Measurements from ENCODE around the gene SPATA16.
"Not testable (repeated sequence)": the region's sequence is repeated elsewhere in the genome, so short reads cannot be mapped to it uniquely, and the experiment has no call there.

The SPATA16 gene

GRCh38 chr3:172869368-172869771 is 271.7 kb downstream of the SPATA16 start:
- peak; percentile 83 for DNase-seq

GRCh38 chr3:172868582-172869200 is 272.3 kb downstream of the SPATA16 start:
- peak; percentile 99 for DNase-seq

DNA sequence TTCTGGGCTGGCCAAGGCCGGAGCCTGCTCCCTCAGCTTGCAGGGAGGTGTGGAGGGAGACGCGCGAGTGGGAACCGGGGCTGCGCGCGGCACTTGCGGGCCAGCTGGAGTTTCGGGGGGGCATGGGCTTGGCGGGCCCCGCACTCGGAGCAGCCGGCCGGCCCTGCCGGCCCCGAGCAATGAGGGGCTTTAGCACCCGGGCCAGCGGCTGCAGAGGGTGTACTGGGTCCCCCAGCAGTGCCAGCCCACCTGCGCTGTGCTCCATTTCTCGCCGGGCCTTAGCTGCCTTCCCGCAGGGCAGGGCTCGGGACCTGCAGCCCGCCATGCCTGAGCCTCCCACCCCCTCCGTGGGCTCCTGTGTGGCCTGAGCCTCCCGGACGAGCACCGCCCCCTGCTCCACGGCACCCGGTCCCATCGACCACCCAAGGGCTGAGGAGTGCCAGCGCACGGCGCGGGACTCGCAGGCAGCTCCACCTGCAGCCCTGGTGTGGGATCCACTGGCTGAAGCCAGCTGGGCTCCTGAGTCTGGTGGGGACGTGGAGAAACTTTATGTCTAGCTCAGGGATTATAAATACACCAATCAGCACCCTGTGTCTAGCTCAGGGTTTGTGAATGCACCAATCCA is 274.2 kb downstream of the SPATA16 start:
- DNase-seq, result not testable (repeated sequence)

- no peak for DNase-seq
Measured at GRCh38 chr3:172859041-172859440, 282.0 kb downstream of the SPATA16 start.

GRCh38 chr3:172856795-172857742 is 284.0 kb downstream of the SPATA16 start:
- no peak for DNase-seq

DNA sequence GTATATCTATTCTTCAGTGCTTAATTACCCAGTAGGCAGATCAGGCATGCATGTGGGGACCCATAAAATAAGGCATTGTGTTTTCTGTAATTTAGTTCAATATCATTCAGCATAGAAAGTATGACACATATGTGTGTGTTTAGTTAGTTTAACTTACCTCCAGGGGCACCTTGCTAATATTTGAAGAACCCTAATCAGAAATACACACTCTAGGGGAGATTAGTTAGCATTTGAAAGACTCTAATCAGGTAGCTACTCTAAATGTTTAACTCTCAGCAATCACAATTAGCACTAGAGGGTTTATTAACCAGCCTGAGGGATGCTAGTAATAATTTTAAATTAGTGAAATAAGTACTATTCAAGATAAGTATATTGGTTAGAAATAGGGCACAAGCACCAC is 286.0 kb downstream of the SPATA16 start:
- DNase-seq, result no peak

GRCh38 chr3:172853921-172854666 is 286.9 kb downstream of the SPATA16 start:
- DNase-seq, result no peak

- no peak for DNase-seq
Measured at GRCh38 chr3:172853005-172853404, 288.0 kb downstream of the SPATA16 start.

DNA sequence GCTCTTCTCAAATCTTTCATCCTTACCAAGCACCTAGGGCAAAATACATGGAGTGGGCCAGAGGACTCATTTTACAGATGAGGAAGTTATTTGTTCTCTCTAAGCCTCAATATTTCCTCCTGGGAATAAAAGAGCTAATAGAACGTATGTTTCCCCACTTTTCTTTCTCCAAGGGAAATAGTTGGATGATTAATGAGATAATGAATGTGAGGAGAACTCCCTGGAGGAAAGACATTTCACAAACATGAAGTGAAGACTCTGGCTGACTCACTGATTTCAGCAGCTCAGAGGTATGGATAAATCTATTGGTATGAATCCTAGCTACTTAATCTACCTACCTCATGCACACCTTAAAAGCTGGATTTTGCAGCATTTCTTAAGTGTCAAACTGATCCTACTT is 292.1 kb downstream of the SPATA16 start:
- DNase-seq, result peak; percentile 44

- DNase-seq, result no peak
Measured at GRCh38 chr3:172847292-172847691, 293.7 kb downstream of the SPATA16 start.

DNA sequence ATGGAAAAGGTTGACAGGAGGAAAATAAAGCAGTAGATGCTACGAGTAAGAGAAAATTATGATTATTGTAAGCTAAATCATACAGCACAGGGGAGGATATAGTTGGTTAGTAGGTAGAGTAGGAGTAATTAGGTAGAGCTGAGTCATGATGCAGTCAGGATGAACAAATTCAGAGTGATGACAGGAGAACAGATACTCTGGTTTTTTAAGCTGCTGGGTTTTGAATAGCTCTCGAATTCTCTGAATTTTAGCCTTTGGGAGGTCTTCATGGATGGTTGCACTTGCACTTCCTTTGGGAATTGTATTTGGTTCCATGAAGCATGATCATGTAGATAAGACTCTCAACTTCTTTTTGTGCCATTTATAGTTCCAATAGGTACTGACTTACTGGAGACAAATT is 294.3 kb downstream of the SPATA16 start:
- peak; percentile 75 for DNase-seq

GRCh38 chr3:172846103-172846561 is 294.9 kb downstream of the SPATA16 start:
- DNase-seq, result no peak

GRCh38 chr3:172844428-172844827 is 296.6 kb downstream of the SPATA16 start:
- DNase-seq, result no peak

- no peak for DNase-seq
Measured at GRCh38 chr3:172840913-172841312, 300.1 kb downstream of the SPATA16 start.

DNA sequence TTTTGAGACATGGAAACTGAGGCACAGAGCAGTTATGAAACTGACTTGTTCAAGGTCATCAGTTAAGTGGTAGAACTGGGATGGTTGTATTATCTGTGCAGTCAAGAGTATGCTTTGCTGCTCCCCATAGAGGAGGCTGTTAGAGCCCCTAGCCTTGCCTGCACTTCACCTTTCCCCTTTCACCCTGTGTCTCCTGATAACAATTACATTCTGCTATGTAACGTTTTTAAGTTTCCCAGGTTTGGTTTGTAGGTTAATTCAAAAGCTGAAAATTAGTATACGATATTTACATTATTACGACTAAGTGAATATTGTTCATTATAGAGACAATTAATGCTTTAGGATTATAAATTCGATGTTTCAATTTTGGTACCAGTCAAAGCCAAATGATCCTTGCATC is 300.6 kb downstream of the SPATA16 start:
- no peak for DNase-seq

DNA sequence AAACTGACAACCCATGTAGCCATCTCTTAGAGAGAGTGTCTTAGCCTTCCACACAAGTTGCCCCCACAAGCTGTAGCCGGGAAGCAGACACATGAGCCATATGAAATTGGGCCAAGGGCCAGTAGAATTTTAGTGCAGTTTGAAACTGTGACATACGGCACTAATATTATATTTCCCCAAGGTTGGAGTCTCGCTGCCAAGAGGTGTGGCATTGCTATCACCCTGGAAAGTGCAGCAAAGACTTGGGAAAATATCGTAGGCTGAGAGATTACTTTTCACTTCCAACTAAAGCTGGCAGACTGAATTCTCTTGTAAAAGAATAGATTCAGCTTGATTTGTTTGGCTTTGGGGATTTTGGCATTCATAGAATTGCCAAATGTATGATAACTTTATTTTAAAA is 301.4 kb downstream of the SPATA16 start:
- peak; percentile 87 for DNase-seq

Measured in NCI-H2171 treated with DMSO at 0.1 percent for 48 hours (cell line).